Lung (tissue), 12 donors: ENCODE measurements around the gene TRIM66. TPM values are rescaled to one million over a fixed set of nuclear protein-coding genes. Genes with fewer than 3 reads are reported as not detected.
A peak's percentile ranks its signal among the peaks of the same experiment; 100 is the strongest.

Experiments
- ATAC-seq: fragments of 200-7000 bp; cut with Tn5 transposase; one replicate; pipeline ENCODE4 v1.9.1; 2020; ENCODE audit warnings: moderate number of reproducible peaks; ENCODE audit not compliant: insufficient read depth, low FRiP score
- DNase-seq, 3 donors: peaks; one replicate each; pipeline ENCODE4 v3.0.0-alpha.2; 2013 to 2017
- H3K27ac ChIP-seq, 2 donors: one replicate each; pipeline ENCODE4 v1.5.1; 2013; ENCODE audit warnings: mild to moderate bottlenecking in 2 of 2, moderate library complexity in 2 of 2, control low read depth in 1 of 2, inconsistent platforms in 1 of 2, low read depth in 1 of 2, low read length in 1 of 2
- H3K27me3 ChIP-seq, 3 donors: one replicate each; pipeline ENCODE4 v1.5.1; 2013; ENCODE audit warnings: low read length in 2 of 3; ENCODE audit not compliant: control insufficient read depth in 3 of 3, insufficient read depth in 3 of 3
- H3K36me3 ChIP-seq, 4 donors: one replicate each; pipeline ENCODE4 v1.5.1; 2013; ENCODE audit warnings: low read length in 4 of 4, mild to moderate bottlenecking in 1 of 4, moderate library complexity in 1 of 4; ENCODE audit not compliant: control insufficient read depth in 4 of 4, insufficient read depth in 4 of 4
- H3K4me1 ChIP-seq, 5 donors: one replicate each; pipeline ENCODE4 v1.5.1; 2013; ENCODE audit warnings: low read length in 5 of 5, mild to moderate bottlenecking in 2 of 5, moderate library complexity in 1 of 5; ENCODE audit not compliant: control insufficient read depth in 5 of 5, insufficient read depth in 5 of 5
- H3K4me3 ChIP-seq: one replicate; pipeline ENCODE4 v1.5.1; 2013; ENCODE audit warnings: mild to moderate bottlenecking, control low read depth, moderate library complexity
- H3K9ac ChIP-seq, 2 donors: one replicate each; pipeline ENCODE4 v1.5.1; 2013; ENCODE audit warnings: low read length in 2 of 2, control low read depth in 1 of 2; ENCODE audit not compliant: insufficient read depth in 1 of 2
- H3K9me3 ChIP-seq, 4 donors: one replicate each; pipeline ENCODE4 v1.5.1; 2013; ENCODE audit warnings: low read length in 3 of 4, mild to moderate bottlenecking in 1 of 4, moderate library complexity in 1 of 4; ENCODE audit not compliant: control insufficient read depth in 4 of 4, insufficient read depth in 3 of 4
- CTCF ChIP-seq: IDR thresholded peaks from 2 replicates; pipeline ENCODE4 v1.5.1; 2012; ENCODE audit warnings: mild to moderate bottlenecking; ENCODE audit errors: control extremely low read depth, extremely low read depth
- whole genome bisulfite sequencing, 2 donors: extraction: QIAGEN DNeasy Blood & Tissue Kit; methylation state at CpG; one replicate each; pipeline ENCODE4 v1.1.7; 2013; 5-methylcytosine and 5-hydroxymethylcytosine counted together
- polyA plus RNA-seq, 2 donors: library from polyadenylated mRNA; stranded (reverse); fragments of 200-250 nt; gene quantifications; one replicate each; pipeline ENCODE4 v1.2.1, GENCODE V29; 2013
- total RNA-seq, 2 donors: library from RNA; depleted of rRNA in 1 of 2; stranded (reverse); fragments of >200 nt in 1 of 2; gene quantifications; one replicate each; pipeline ENCODE4 v1.2.1, GENCODE V29; 2014 to 2021
- donor health status: control.
- donor health status: control.
- donor health status: Bipolar disorder and iron deficiency.
- donor health status: healthy.
- donor health status: DM: yes; HTN: yes; CAD: no.

Gene TRIM66
- total and polyA plus RNA-seq, 4 donors, result 2.0 to 23.9 (median 11.3) TPM

- peak; percentile 98 for ATAC-seq
Measured at GRCh38 chr11:8688414-8689362, 6.2 kb upstream of the TRIM66 start.

GRCh38 chr11:8686325-8686724 is 3.9 kb upstream of the TRIM66 start:
- Histone ChIP-seq H3K4me3 (no peak overlapping the region), H3K27ac (no peak overlapping the region), H3K9me3 (no peaks in the 10 kb centered on the region), H3K9ac (no peak overlapping the region), H3K4me1 (peaks cover 6 to 40% (median 8%) of the 10 kb centered on the region in 5 donors), H3K36me3 (peaks cover 16 to 31% (median 24%) of the 10 kb centered on the region in 4 donors), H3K27me3 (no peaks in the 10 kb centered on the region)
- no peak for DNase-seq
- WGBS, 2 donors, result 91 to 92% methylated on average over 7 of the region's 7 CpGs
- ATAC-seq, result no peak
- TF ChIP-seq CTCF, result no peak

More at GRCh38 chr11:8688414-8689362, 6.2 kb upstream of the TRIM66 start:
- H3K4me3 ChIP-seq, result peak overlapping the region; percentile 66
- 2 to 3% methylated on average over 55 to 56 of the region's 56 CpGs for WGBS, 2 donors
- peak; percentile 97 to 98 (median 97) for DNase-seq
- H3K9ac ChIP-seq, result peak overlapping the region in 1 of 2 donors; percentile 81
- H3K36me3 ChIP-seq, result peaks cover 20 to 40% (median 31%) of the 10 kb centered on the region in 4 donors
- H3K27ac ChIP-seq, result peak overlapping the region; percentile 86 to 98
- no peaks in the 10 kb centered on the region for H3K9me3 ChIP-seq
- H3K4me1 ChIP-seq, result peaks cover 6 to 26% (median 8%) of the 10 kb centered on the region in 5 donors
- no peaks in the 10 kb centered on the region for H3K27me3 ChIP-seq
- TF ChIP-seq CTCF, result no peak

- Histone ChIP-seq H3K27ac (no peak overlapping the region), H3K9ac (no peak overlapping the region), H3K36me3 (peaks cover 16 to 31% (median 24%) of the 10 kb centered on the region in 4 donors), H3K9me3 (no peaks in the 10 kb centered on the region), H3K27me3 (no peaks in the 10 kb centered on the region), H3K4me3 (no peak overlapping the region), H3K4me1 (peaks cover 6 to 40% (median 8%) of the 10 kb centered on the region in 5 donors)
- no peak for DNase-seq
- no peak for ATAC-seq
- no peak for TF ChIP-seq CTCF
- 66 to 82% methylated on average over 2 of the region's 2 CpGs for WGBS, 2 donors
Measured at GRCh38 chr11:8685820-8686219, 3.4 kb upstream of the TRIM66 start.
